Ovary (tissue), 3 donors: ENCODE data around the gene DUOX1.

Experiments
- EP300 ChIP-seq: sonication (generic); formaldehyde crosslinking; IDR thresholded peaks from one replicate; pipeline ENCODE4 v1.6.1; 2017; ENCODE audit warnings: antibody characterized with exemption
- POLR2A ChIP-seq: fragments of 450-650 bp; IDR thresholded peaks from one replicate; pipeline ENCODE4 v1.6.1; 2017; ENCODE audit warnings: antibody characterized with exemption, mild to moderate bottlenecking, moderate library complexity
- TF ChIP-seq, protein P1 (sequence below), 3 donors: fragments of 450-650 bp in 2 of 3; fragments of 200-600 bp in 1 of 3; IDR thresholded peaks; one replicate each; pipeline versions ENCODE4 v1.5.1 to v1.8.0; 2016 to 2022; ENCODE audit warnings: antibody characterized with exemption in 3 of 3, mild to moderate bottlenecking in 1 of 3
- donor health status: DM: no; HTN: no; CAD: no.

DNA sequence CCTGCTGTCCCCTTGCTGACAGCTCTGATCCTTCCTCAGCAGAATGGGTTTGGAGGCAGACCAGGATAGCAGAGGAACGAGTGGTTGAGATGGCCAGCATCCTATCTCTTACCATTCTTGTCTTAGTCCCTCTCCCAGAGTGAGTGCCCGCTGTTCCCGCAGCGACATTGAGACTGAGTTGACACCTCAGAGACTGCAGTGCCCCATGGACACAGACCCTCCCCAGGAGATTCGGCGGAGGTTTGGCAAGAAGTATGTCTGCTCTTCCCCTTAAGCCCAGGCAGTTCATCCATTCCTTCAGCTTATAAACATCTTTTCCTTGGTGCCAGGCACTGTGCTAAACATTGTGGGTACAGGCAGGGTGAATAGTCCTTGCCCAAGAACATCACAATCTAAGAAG lies 21.2 kb downstream of the DUOX1 start:
- TF ChIP-seq, protein P1, sequence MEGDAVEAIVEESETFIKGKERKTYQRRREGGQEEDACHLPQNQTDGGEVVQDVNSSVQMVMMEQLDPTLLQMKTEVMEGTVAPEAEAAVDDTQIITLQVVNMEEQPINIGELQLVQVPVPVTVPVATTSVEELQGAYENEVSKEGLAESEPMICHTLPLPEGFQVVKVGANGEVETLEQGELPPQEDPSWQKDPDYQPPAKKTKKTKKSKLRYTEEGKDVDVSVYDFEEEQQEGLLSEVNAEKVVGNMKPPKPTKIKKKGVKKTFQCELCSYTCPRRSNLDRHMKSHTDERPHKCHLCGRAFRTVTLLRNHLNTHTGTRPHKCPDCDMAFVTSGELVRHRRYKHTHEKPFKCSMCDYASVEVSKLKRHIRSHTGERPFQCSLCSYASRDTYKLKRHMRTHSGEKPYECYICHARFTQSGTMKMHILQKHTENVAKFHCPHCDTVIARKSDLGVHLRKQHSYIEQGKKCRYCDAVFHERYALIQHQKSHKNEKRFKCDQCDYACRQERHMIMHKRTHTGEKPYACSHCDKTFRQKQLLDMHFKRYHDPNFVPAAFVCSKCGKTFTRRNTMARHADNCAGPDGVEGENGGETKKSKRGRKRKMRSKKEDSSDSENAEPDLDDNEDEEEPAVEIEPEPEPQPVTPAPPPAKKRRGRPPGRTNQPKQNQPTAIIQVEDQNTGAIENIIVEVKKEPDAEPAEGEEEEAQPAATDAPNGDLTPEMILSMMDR (IDR thresholded peaks at IDR 0.05) = no peak
- TF ChIP-seq POLR2A = no peak
- TF ChIP-seq EP300 = no peak
